ENCODE results near the gene KMT5C. TPM values are rescaled to one million over a fixed set of nuclear protein-coding genes. Genes with fewer than 3 reads are reported as not detected.
A peak's percentile ranks its signal among the peaks of the same experiment; 100 is the strongest.

KMT5C gene
- total RNA-seq, 3 donors from 2014 or later (not counting 1 experiment from before 2014, with no cell fraction given), result 44.5 to 147 (median 46.8) TPM

DNA sequence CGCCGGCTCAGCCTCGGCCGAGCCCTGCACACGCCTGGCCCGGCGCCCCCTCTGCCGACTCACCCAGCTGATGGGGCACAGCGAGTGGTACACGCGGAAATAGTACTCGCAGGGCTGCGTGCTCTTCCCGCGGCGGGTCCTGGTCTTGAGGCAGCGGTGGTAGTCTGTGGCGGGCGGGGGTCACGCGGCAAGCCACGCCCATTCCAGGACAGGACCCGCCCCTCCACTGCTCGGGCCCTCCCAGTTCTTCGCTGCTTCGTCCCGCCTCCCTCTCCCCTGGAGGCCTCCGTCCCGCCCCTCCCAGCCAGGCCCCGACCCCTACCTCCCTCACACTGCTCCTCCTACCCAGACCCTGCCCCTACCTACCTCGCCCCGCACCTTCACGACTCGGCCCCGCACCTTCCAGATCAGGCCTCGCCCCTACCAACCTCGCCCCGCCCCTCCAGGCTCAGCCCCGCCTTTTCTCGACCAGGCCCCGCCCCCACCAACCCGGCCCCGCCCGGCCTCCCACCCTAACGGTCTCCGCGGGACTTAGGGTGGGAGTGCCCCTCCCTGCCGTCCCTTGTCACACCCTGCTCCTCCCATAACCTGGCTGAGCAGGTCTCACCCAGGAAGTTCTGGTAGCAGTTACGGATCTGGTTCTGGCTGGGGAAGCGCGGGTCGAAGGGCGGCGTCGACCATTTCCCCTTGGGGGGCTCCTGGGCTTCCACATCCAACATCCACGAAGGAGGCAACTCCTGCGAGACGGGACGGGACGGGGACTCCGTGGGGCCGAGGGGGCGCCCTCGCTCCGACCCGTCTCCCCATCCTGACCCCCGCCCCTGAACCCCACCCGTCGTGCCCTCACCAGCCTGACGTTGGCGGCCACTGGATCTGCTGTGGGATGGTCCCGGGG is 14.4 kb downstream of the KMT5C start:
- H3K36me3 ChIP-seq (ENCODE audit: control insufficient read depth, insufficient read depth, low read length), result no peaks in the 10 kb centered on the region
- intact Hi-C loops (cut with micrococcal nuclease), result no loop called here
- peak; percentile 79 to 91 (median 89) for ATAC-seq
- H3K9me3 ChIP-seq (ENCODE audit: control insufficient read depth, insufficient read depth, low read length), result no peaks in the 10 kb centered on the region
- Mint-ChIP-seq H3K27me3 (ENCODE audit: low read depth in 2 of 2) (peaks cover 32 to 40% of the 10 kb centered on the region in 2 donors), H3K27ac (peak overlapping the region in 1 of 2 donors; percentile 77), H3K9me3 (no peaks in the 10 kb centered on the region), H3K36me3 (no peaks in the 10 kb centered on the region), H3K4me3 (peak overlapping the region; percentile 86), H3K4me1 (peaks cover 4 to 31% of the 10 kb centered on the region in 2 donors)
- peak overlapping the region; percentile 29 for H3K4me3 ChIP-seq (ENCODE audit: low read length)
- H3K27ac ChIP-seq (ENCODE audit: low read length), result no peak overlapping the region
- peaks cover 21% of the 10 kb centered on the region for H3K4me1 ChIP-seq (ENCODE audit: control insufficient read depth, insufficient read depth, low read length)
- TF ChIP-seq, protein P1, sequence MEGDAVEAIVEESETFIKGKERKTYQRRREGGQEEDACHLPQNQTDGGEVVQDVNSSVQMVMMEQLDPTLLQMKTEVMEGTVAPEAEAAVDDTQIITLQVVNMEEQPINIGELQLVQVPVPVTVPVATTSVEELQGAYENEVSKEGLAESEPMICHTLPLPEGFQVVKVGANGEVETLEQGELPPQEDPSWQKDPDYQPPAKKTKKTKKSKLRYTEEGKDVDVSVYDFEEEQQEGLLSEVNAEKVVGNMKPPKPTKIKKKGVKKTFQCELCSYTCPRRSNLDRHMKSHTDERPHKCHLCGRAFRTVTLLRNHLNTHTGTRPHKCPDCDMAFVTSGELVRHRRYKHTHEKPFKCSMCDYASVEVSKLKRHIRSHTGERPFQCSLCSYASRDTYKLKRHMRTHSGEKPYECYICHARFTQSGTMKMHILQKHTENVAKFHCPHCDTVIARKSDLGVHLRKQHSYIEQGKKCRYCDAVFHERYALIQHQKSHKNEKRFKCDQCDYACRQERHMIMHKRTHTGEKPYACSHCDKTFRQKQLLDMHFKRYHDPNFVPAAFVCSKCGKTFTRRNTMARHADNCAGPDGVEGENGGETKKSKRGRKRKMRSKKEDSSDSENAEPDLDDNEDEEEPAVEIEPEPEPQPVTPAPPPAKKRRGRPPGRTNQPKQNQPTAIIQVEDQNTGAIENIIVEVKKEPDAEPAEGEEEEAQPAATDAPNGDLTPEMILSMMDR (IDR thresholded peaks at IDR 0.05), result no peak
- peaks cover 28% of the 10 kb centered on the region for H3K27me3 ChIP-seq (ENCODE audit: control insufficient read depth, insufficient read depth, low read length)
- DNase-seq, result peak; percentile 67 to 82
- 2% methylated on average over 72 of the region's 72 CpGs for WGBS (ENCODE audit: insufficient coverage)

DNA sequence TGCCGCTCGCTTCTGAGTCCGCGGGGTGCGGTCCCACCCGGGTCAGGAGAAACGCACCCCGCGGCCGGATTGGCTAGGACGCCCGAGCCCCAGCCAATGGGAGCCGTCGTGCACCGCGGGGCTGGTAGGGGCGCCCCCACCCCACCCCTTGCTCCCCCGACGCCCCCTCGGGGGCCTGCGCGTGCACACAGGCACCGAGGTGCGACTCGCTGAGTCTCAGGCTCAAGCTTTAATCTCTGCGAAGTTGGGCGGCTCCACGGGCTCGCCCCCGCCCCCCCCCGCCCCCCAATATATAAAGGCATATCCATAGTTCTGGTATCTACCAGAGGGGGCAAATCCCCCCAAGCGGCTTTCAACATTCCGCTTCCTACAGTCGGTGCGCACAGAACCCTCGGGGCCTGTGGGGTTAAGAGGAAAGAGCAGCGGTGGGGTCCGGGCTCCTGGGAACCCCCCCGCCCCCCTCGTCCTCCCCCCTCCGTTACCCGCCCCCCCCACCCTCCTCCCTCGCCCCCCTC is 15.1 kb downstream of the KMT5C start, which contains the start of gene COX6B2:
Gene COX6B2, minus strand, starts transcription at position 22 of the 515 bp plus-strand sequence. CDS start 198 bp downstream, outside the sequence.
- DNase-seq (no peak), ATAC-seq (no peak)
- Histone ChIP-seq H3K27me3 (ENCODE audit: control insufficient read depth, insufficient read depth, low read length) (peaks cover 28% of the 10 kb centered on the region), H3K4me3 (ENCODE audit: low read length) (peak within 1 kb of the TSS; percentile 29), H3K27ac (ENCODE audit: low read length) (no peak within 1 kb of the TSS), H3K9me3 (ENCODE audit: control insufficient read depth, insufficient read depth, low read length) (no peaks in the 10 kb centered on the region), H3K36me3 (ENCODE audit: control insufficient read depth, insufficient read depth, low read length) (no peaks in the 10 kb centered on the region), H3K4me1 (ENCODE audit: control insufficient read depth, insufficient read depth, low read length) (peaks cover 21% of the 10 kb centered on the region)
- H3K27ac Mint-ChIP-seq, result peak within 1 kb of the TSS in 1 of 2 donors; percentile 77
- H3K9me3 Mint-ChIP-seq, result no peaks in the 10 kb centered on the region
- peaks cover 4 to 31% of the 10 kb centered on the region in 2 donors for H3K4me1 Mint-ChIP-seq
- TF ChIP-seq, protein P1 (IDR thresholded peaks at IDR 0.05), result no peak
- 5% methylated on average over 30 of the region's 43 CpGs for WGBS (ENCODE audit: insufficient coverage)
- H3K4me3 Mint-ChIP-seq, result peak within 1 kb of the TSS; percentile 86
- H3K36me3 Mint-ChIP-seq, result no peaks in the 10 kb centered on the region
- intact Hi-C loops (cut with micrococcal nuclease), result no loop called here
- H3K27me3 Mint-ChIP-seq (ENCODE audit: low read depth in 2 of 2), result peaks cover 32 to 40% of the 10 kb centered on the region in 2 donors

DNA sequence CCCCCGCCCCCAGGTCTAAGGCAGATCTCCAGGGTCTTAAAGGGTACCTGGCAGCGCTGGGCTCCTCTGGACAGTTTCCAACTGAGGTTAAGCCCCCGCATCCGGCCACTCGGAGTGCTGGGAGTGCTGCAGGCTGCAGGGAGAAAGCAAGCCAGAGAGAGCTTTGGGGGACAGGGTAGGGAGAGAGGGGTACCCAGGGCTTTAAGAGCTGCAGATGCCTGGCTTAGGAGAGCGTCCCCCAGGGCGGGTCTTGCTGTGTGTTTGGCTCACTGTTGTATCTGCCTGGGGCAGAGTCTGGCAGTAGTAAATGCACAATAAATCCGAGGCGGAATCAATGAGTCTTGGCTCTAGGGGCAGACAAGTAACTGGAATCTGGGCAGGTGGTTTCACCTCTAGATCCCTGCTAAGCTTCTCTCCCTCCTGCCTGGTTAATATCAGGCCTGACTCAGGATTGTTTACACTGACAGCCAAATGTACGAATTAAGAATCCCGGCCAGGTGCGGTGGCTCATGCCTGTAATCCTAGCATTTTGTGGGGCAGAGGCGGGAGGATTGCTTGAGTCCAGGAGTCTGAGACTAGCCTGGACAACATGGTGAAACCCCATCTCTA is 15.6 kb downstream of the KMT5C start:
- Mint-ChIP-seq H3K27ac (no peak overlapping the region), H3K27me3 (ENCODE audit: low read depth in 2 of 2) (peaks cover 32 to 40% of the 10 kb centered on the region in 2 donors), H3K9me3 (no peaks in the 10 kb centered on the region), H3K4me1 (peaks cover 4 to 31% of the 10 kb centered on the region in 2 donors), H3K4me3 (peak overlapping the region; percentile 6), H3K36me3 (no peaks in the 10 kb centered on the region)
- H3K27me3 ChIP-seq (ENCODE audit: control insufficient read depth, insufficient read depth, low read length), result peaks cover 28% of the 10 kb centered on the region
- WGBS (ENCODE audit: insufficient coverage), result 45% methylated on average over 12 of the region's 13 CpGs
- H3K4me1 ChIP-seq (ENCODE audit: control insufficient read depth, insufficient read depth, low read length), result peaks cover 21% of the 10 kb centered on the region
- no peak overlapping the region for H3K4me3 ChIP-seq (ENCODE audit: low read length)
- TF ChIP-seq, protein P1 (IDR thresholded peaks at IDR 0.05), result no peak
- ATAC-seq (no peak), DNase-seq (peak in 1 of 2 donors; percentile 27)
- no peaks in the 10 kb centered on the region for H3K36me3 ChIP-seq (ENCODE audit: control insufficient read depth, insufficient read depth, low read length)
- no peaks in the 10 kb centered on the region for H3K9me3 ChIP-seq (ENCODE audit: control insufficient read depth, insufficient read depth, low read length)
- intact Hi-C loops (cut with micrococcal nuclease), result no loop called here
- H3K27ac ChIP-seq (ENCODE audit: low read length), result no peak overlapping the region

Data from natural killer cell (primary cell).